OCI-LY1 (cell line): ENCODE data around the gene ADA.

Experiments used
- CTCF ChIP-seq: fragments of 200-600 bp; sonication (generic), shearing (Covaris generic); IDR thresholded peaks from 2 replicates; pipeline ENCODE4 v1.5.1; 2017; ENCODE audit warnings: mild to moderate bottlenecking, antibody characterized with exemption, low read length, moderate library complexity, mixed read lengths
- EZH2 ChIP-seq: fragments of 200-600 bp; sonication (generic), shearing (Covaris generic); IDR thresholded peaks from 2 replicates; pipeline ENCODE4 v1.8.0; 2017; ENCODE audit warnings: borderline replicate concordance, mixed run types, mild to moderate bottlenecking, antibody characterized with exemption, low read length, moderate library complexity, mixed read lengths

GRCh38 chr20:44696315-44696714 lies 44.8 kb upstream of the ADA start:
- no peak for TF ChIP-seq EZH2
- peak; percentile 36 for TF ChIP-seq CTCF
